WTC11 (cell line): ENCODE measurements around the gene CLIP1. TPM values are rescaled to one million over a fixed set of nuclear protein-coding genes. Genes with fewer than 3 reads are reported as not detected.

Experiments used
- ATAC-seq: fragments of 200-7000 bp; cut with Tn5 transposase; 2 replicates; pipeline ENCODE4 v1.10.0; 2021; ENCODE audit warnings: mild to moderate bottlenecking, moderate library complexity
- CTCF ChIA-PET: fragments of 300-600 bp; sonication (Branson Sonifier 250); formaldehyde crosslinking; loops from one replicate; lab custom pipeline; 2021; ENCODE audit warnings: antibody characterized with exemption; lab: Charles Lee
- POLR2A ChIA-PET: fragments of 350-600 bp; sonication (Branson Sonifier 250); formaldehyde crosslinking; loops from one replicate; lab custom pipeline; 2021; ENCODE audit warnings: antibody characterized with exemption; lab: Charles Lee
- DNase-seq: peaks from one replicate; pipeline ENCODE4 v3.0.0; 2021; ENCODE audit warnings: low spot score
- H3K27ac Mint-ChIP-seq: 2 replicates; pipeline ENCODE4 v1.8.0; 2021; ENCODE audit warnings: mixed read lengths
- H3K27me3 Mint-ChIP-seq: 2 replicates; pipeline ENCODE4 v1.8.0; 2021; ENCODE audit warnings: low read depth, mild to moderate bottlenecking, moderate library complexity, mixed read lengths
- H3K36me3 Mint-ChIP-seq: 2 replicates; pipeline ENCODE4 v1.8.0; 2021; ENCODE audit warnings: mixed read lengths
- H3K4me1 Mint-ChIP-seq: 2 replicates; pipeline ENCODE4 v1.8.0; 2022; ENCODE audit warnings: mixed read lengths
- H3K4me3 Mint-ChIP-seq: 2 replicates; pipeline ENCODE4 v1.8.0; 2021; ENCODE audit warnings: mild to moderate bottlenecking, moderate library complexity, mixed read lengths
- H3K9me3 Mint-ChIP-seq: 2 replicates; pipeline ENCODE4 v1.8.0; 2021; ENCODE audit warnings: mixed read lengths
- FOXK1 ChIP-seq: sonication (generic); formaldehyde crosslinking; IDR thresholded peaks from 2 replicates; pipeline ENCODE4 v1.8.0; 2022; ENCODE audit warnings: mild to moderate bottlenecking, moderate library complexity, missing genetic modification reagents
- FOXP1 ChIP-seq: sonication (generic); formaldehyde crosslinking; IDR thresholded peaks from 2 replicates; pipeline ENCODE4 v1.8.0; 2022; ENCODE audit warnings: missing genetic modification reagents, mild to moderate bottlenecking, moderate library complexity, borderline replicate concordance
- GABPB1 ChIP-seq: sonication (generic); formaldehyde crosslinking; IDR thresholded peaks from 2 replicates; pipeline ENCODE4 v1.8.1; 2023; ENCODE audit warnings: mild to moderate bottlenecking, missing genetic modification reagents
- KAT7 ChIP-seq: sonication (generic); formaldehyde crosslinking; IDR thresholded peaks from 2 replicates; pipeline ENCODE4 v1.8.1; 2023; ENCODE audit warnings: missing genetic modification reagents, mild to moderate bottlenecking, borderline replicate concordance
- NFE2L1 ChIP-seq: sonication (generic); formaldehyde crosslinking; IDR thresholded peaks from 2 replicates; pipeline ENCODE4 v1.8.1; 2023; ENCODE audit warnings: missing genetic modification reagents
- PRRX2 ChIP-seq: fragments of 250-450 bp; sonication (Bioruptor Pico); IDR thresholded peaks from 2 replicates; pipeline ENCODE4 v1.8.0; 2021; ENCODE audit warnings: mild to moderate bottlenecking
- SMAD3 ChIP-seq: sonication (generic); formaldehyde crosslinking; IDR thresholded peaks from 2 replicates; pipeline ENCODE4 v1.8.0; 2022; ENCODE audit warnings: missing genetic modification reagents, mild to moderate bottlenecking, borderline replicate concordance
- SOX15 ChIP-seq: fragments of 250-450 bp; sonication (Bioruptor Pico); IDR thresholded peaks from 2 replicates; pipeline ENCODE4 v1.9.0; 2021; ENCODE audit warnings: mild to moderate bottlenecking
- ZBTB21 ChIP-seq: sonication (generic); formaldehyde crosslinking; IDR thresholded peaks from 2 replicates; pipeline ENCODE4 v1.8.1; 2023; ENCODE audit warnings: mild to moderate bottlenecking, missing genetic modification reagents, borderline replicate concordance
- ZNF121 ChIP-seq: sonication (generic); formaldehyde crosslinking; IDR thresholded peaks from 2 replicates; pipeline ENCODE4 v1.8.0; 2023; ENCODE audit warnings: missing genetic modification reagents
- ZNF219 ChIP-seq: sonication (generic); formaldehyde crosslinking; IDR thresholded peaks from 2 replicates; pipeline ENCODE4 v1.8.0; 2023; ENCODE audit warnings: missing genetic modification reagents, mild to moderate bottlenecking, borderline replicate concordance
- total RNA-seq: library from RNA; stranded (reverse); gene quantifications from 3 replicates; pipeline ENCODE4 v1.2.3, GENCODE V29; 2021
- TF ChIP-seq, protein P1 (sequence below): fragments of 200-600 bp; IDR thresholded peaks from 2 replicates; pipeline ENCODE4 v1.8.0; 2022; ENCODE audit warnings: antibody characterized with exemption
- TF ChIP-seq, protein P2 (sequence below): sonication (generic); formaldehyde crosslinking; IDR thresholded peaks from 2 replicates; pipeline ENCODE4 v1.8.0; 2023; ENCODE audit warnings: mild to moderate bottlenecking, missing genetic modification reagents
- TF ChIP-seq, protein P3 (sequence below): fragments of 250-450 bp; sonication (Bioruptor Pico); IDR thresholded peaks from 2 replicates; pipeline ENCODE4 v2.1.2; 2022; ENCODE audit warnings: mild to moderate bottlenecking, moderate library complexity
- TF ChIP-seq, protein P4 (sequence below): sonication (generic); formaldehyde crosslinking; conservative IDR thresholded peaks from 2 replicates; pipeline ENCODE4 v1.8.1; 2022; ENCODE audit warnings: mild to moderate bottlenecking, missing genetic modification reagents
- TF ChIP-seq, protein P5 (sequence below): sonication (generic); formaldehyde crosslinking; IDR thresholded peaks from 2 replicates; pipeline ENCODE4 v1.8.0; 2022; ENCODE audit warnings: missing genetic modification reagents
- TF ChIP-seq, protein P6 (sequence below): sonication (generic); formaldehyde crosslinking; IDR thresholded peaks from 2 replicates; pipeline ENCODE4 v1.8.0; 2023; ENCODE audit warnings: missing genetic modification reagents

Gene CLIP1
- total RNA-seq, 1 experiment from 2014 or later = 24.9 TPM

DNA sequence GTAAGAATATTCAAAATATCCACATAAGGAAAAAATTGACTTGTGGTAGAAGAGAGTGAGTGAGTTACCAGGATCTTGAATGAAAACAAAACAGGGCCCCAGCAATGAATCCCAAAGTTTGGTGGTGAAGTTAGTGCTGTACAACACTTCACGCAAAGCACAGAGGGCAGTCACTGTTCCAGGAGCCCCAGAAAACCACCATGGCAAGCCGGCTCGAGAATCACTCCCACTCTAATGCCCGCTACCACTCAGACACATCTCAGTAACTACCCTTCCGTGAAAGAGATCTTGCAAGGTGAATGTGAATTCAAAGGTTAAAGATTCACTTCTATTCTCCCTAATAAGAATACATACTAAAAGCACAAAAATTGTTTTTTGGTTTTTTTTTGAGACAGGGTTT lies 30.1 kb downstream of the CLIP1 start:
- Mint-ChIP-seq H3K4me3 (no peak overlapping the region), H3K36me3 (no peaks in the 10 kb centered on the region), H3K9me3 (no peaks in the 10 kb centered on the region), H3K27ac (no peak overlapping the region), H3K4me1 (no peaks in the 10 kb centered on the region), H3K27me3 (no peaks in the 10 kb centered on the region)
- ChIA-PET CTCF (no interaction called here), POLR2A (no interaction called here)
- TF ChIP-seq PRRX2 (CRISPR knock-in tag) (no peak), KAT7 (CRISPR knock-in tag) (no peak), ZNF121 (no peak)
- TF ChIP-seq, protein P1, sequence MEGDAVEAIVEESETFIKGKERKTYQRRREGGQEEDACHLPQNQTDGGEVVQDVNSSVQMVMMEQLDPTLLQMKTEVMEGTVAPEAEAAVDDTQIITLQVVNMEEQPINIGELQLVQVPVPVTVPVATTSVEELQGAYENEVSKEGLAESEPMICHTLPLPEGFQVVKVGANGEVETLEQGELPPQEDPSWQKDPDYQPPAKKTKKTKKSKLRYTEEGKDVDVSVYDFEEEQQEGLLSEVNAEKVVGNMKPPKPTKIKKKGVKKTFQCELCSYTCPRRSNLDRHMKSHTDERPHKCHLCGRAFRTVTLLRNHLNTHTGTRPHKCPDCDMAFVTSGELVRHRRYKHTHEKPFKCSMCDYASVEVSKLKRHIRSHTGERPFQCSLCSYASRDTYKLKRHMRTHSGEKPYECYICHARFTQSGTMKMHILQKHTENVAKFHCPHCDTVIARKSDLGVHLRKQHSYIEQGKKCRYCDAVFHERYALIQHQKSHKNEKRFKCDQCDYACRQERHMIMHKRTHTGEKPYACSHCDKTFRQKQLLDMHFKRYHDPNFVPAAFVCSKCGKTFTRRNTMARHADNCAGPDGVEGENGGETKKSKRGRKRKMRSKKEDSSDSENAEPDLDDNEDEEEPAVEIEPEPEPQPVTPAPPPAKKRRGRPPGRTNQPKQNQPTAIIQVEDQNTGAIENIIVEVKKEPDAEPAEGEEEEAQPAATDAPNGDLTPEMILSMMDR = no peak
- TF ChIP-seq, protein P2, sequence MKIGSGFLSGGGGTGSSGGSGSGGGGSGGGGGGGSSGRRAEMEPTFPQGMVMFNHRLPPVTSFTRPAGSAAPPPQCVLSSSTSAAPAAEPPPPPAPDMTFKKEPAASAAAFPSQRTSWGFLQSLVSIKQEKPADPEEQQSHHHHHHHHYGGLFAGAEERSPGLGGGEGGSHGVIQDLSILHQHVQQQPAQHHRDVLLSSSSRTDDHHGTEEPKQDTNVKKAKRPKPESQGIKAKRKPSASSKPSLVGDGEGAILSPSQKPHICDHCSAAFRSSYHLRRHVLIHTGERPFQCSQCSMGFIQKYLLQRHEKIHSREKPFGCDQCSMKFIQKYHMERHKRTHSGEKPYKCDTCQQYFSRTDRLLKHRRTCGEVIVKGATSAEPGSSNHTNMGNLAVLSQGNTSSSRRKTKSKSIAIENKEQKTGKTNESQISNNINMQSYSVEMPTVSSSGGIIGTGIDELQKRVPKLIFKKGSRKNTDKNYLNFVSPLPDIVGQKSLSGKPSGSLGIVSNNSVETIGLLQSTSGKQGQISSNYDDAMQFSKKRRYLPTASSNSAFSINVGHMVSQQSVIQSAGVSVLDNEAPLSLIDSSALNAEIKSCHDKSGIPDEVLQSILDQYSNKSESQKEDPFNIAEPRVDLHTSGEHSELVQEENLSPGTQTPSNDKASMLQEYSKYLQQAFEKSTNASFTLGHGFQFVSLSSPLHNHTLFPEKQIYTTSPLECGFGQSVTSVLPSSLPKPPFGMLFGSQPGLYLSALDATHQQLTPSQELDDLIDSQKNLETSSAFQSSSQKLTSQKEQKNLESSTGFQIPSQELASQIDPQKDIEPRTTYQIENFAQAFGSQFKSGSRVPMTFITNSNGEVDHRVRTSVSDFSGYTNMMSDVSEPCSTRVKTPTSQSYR (CRISPR knock-in tag) = no peak
- TF ChIP-seq, protein P3, sequence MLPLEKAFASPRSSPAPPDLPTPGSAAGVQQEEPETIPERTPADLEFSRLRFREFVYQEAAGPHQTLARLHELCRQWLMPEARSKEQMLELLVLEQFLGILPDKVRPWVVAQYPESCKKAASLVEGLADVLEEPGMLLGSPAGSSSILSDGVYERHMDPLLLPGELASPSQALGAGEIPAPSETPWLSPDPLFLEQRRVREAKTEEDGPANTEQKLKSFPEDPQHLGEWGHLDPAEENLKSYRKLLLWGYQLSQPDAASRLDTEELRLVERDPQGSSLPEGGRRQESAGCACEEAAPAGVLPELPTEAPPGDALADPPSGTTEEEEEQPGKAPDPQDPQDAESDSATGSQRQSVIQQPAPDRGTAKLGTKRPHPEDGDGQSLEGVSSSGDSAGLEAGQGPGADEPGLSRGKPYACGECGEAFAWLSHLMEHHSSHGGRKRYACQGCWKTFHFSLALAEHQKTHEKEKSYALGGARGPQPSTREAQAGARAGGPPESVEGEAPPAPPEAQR (CRISPR knock-in tag) = no peak
- TF ChIP-seq, protein P4, sequence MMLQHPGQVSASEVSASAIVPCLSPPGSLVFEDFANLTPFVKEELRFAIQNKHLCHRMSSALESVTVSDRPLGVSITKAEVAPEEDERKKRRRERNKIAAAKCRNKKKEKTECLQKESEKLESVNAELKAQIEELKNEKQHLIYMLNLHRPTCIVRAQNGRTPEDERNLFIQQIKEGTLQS (CRISPR knock-in tag) = no peak
- no peak for ATAC-seq
- DNase-seq = no peak

DNA sequence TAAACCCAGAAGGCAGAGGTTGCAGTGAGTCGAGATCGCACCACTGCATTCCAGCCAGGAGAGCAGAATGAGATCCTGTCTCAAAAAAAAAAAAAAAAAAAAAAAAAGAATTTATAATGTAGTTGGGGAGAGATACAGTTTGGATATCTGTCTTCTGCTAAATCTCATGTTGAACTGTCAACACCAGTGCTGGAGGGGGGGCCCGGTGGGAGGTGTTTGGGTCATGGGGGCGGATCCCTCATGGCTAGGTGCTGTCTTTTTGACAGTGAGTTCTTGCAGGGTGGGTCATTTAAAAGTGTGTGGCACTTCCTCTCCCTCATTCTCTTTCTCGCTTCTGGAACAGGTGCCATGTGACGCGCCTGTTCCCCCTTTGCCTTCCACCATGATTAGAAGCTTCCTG lies 32.8 kb downstream of the CLIP1 start:
- ChIA-PET CTCF (no interaction called here), POLR2A (no interaction called here)
- H3K36me3 Mint-ChIP-seq = no peaks in the 10 kb centered on the region
- DNase-seq (no peak), ATAC-seq (no peak)
- H3K4me3 Mint-ChIP-seq = no peak overlapping the region
- H3K4me1 Mint-ChIP-seq = peaks cover 21% of the 10 kb centered on the region
- no peaks in the 10 kb centered on the region; the same call in 1 of the 2 replicates for H3K27me3 Mint-ChIP-seq
- no peak overlapping the region for H3K27ac Mint-ChIP-seq
- TF ChIP-seq, protein P5, sequence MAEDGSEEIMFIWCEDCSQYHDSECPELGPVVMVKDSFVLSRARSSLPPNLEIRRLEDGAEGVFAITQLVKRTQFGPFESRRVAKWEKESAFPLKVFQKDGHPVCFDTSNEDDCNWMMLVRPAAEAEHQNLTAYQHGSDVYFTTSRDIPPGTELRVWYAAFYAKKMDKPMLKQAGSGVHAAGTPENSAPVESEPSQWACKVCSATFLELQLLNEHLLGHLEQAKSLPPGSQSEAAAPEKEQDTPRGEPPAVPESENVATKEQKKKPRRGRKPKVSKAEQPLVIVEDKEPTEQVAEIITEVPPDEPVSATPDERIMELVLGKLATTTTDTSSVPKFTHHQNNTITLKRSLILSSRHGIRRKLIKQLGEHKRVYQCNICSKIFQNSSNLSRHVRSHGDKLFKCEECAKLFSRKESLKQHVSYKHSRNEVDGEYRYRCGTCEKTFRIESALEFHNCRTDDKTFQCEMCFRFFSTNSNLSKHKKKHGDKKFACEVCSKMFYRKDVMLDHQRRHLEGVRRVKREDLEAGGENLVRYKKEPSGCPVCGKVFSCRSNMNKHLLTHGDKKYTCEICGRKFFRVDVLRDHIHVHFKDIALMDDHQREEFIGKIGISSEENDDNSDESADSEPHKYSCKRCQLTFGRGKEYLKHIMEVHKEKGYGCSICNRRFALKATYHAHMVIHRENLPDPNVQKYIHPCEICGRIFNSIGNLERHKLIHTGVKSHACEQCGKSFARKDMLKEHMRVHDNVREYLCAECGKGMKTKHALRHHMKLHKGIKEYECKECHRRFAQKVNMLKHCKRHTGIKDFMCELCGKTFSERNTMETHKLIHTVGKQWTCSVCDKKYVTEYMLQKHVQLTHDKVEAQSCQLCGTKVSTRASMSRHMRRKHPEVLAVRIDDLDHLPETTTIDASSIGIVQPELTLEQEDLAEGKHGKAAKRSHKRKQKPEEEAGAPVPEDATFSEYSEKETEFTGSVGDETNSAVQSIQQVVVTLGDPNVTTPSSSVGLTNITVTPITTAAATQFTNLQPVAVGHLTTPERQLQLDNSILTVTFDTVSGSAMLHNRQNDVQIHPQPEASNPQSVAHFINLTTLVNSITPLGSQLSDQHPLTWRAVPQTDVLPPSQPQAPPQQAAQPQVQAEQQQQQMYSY = no peak
- TF ChIP-seq FOXP1 (CRISPR knock-in tag) (no peak), SMAD3 (CRISPR knock-in tag) (no peak), NFE2L1 (CRISPR knock-in tag) (no peak), ZBTB21 (CRISPR knock-in tag) (no peak), KAT7 (CRISPR knock-in tag) (no peak), FOXK1 (CRISPR knock-in tag) (no peak), ZNF219 (CRISPR knock-in tag) (no peak), SOX15 (CRISPR knock-in tag) (no peak), GABPB1 (CRISPR knock-in tag) (no peak)
- TF ChIP-seq, protein P1 = no peak
- TF ChIP-seq, protein P6, sequence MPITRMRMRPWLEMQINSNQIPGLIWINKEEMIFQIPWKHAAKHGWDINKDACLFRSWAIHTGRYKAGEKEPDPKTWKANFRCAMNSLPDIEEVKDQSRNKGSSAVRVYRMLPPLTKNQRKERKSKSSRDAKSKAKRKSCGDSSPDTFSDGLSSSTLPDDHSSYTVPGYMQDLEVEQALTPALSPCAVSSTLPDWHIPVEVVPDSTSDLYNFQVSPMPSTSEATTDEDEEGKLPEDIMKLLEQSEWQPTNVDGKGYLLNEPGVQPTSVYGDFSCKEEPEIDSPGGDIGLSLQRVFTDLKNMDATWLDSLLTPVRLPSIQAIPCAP (CRISPR knock-in tag) = no peak
- H3K9me3 Mint-ChIP-seq = no peaks in the 10 kb centered on the region
